ENCODE data around the gene BTBD9. TPM values are rescaled to one million over a fixed set of nuclear protein-coding genes. Genes with fewer than 3 reads are reported as not detected.

The BTBD9 gene
- total RNA-seq, 1 experiment from 2014 or later, result 8.9 TPM

GRCh38 chr6:38302081-38302480 is 337.6 kb downstream of the BTBD9 start:
- Histone ChIP-seq H2BK15ac (ENCODE audit: low read depth, low read length) (no peak overlapping the region), H3K79me1 (ENCODE audit: insufficient read depth, low read depth, low read length, poor library complexity, severe bottlenecking) (no peaks in the 10 kb centered on the region), H3K14ac (ENCODE audit: insufficient read depth, low read length) (no peak overlapping the region), H3K18ac (ENCODE audit: insufficient read length, low read depth, low read length) (no peak overlapping the region), H3K23me2 (ENCODE audit: insufficient read length, low read depth, low read length, poor library complexity, severe bottlenecking) (no peaks in the 10 kb centered on the region), H3K4me2 (ENCODE audit: insufficient read depth, insufficient read length, low read length) (no peak overlapping the region), H3T11ph (ENCODE audit: low read length) (no peak overlapping the region), H4K20me1 (ENCODE audit: control insufficient read depth, insufficient read depth, insufficient read length) (no peaks in the 10 kb centered on the region), H4K8ac (replicated peaks; ENCODE audit: insufficient read length, low read depth, low read length) (no peak overlapping the region), H3K27ac (ENCODE audit: insufficient read length, low read depth, low read length) (no peak overlapping the region), H3K27me3 (ENCODE audit: insufficient read depth, low read length) (no peaks in the 10 kb centered on the region), H3K9ac (ENCODE audit: extremely low read depth, insufficient read length, low read length) (no peak overlapping the region), H4K91ac (ENCODE audit: insufficient read length, low read depth, low read length) (no peak overlapping the region), H3K4ac (ENCODE audit: low read depth, low read length) (no peak overlapping the region), H2BK12ac (ENCODE audit: insufficient read length, low read depth, low read length) (no peak overlapping the region), H2AK5ac (ENCODE audit: insufficient read length, low read length) (no peak overlapping the region), H3K56ac (ENCODE audit: insufficient read length, low read depth, low read length) (no peak overlapping the region), H3K79me2 (ENCODE audit: insufficient read depth, low read length) (no peaks in the 10 kb centered on the region), H3K4me1 (ENCODE audit: insufficient read depth, low read length) (no peaks in the 10 kb centered on the region), H2BK20ac (ENCODE audit: low read depth, low read length, poor library complexity, severe bottlenecking) (no peak overlapping the region), H3K9me3 (ENCODE audit: control insufficient read depth, low read depth, low read length) (no peaks in the 10 kb centered on the region), H4K5ac (ENCODE audit: insufficient read length, low read depth, low read length) (no peak overlapping the region), H3K23ac (ENCODE audit: insufficient read length, low read depth, low read length) (no peak overlapping the region), H2BK120ac (ENCODE audit: low read depth, low read length, poor library complexity, severe bottlenecking) (no peak overlapping the region), H2BK5ac (ENCODE audit: insufficient read length, low read length) (no peak overlapping the region), H2AFZ (ENCODE audit: low read length) (no peak overlapping the region)
- WGBS (ENCODE audit: extremely low coverage, insufficient read length, low lambda C conversion rate), result no CpG with 5 or more reads among the region's 1 CpG
- Mint-ChIP-seq H3K9me3 (no peaks in the 10 kb centered on the region; a peak in 3 of 5 replicates), H3K4me1 (peaks cover 7 to 9% of the 10 kb centered on the region in 2 experiments), H3K27ac (peak overlapping the region in 2 of 3 experiments; percentile 0 to 8; a peak in 1 of 7 replicates), H3K36me3 (ENCODE audit: insufficient read depth in 1 of 3, low read depth in 3 of 3) (peaks cover 0 to 5% (median 0%) of the 10 kb centered on the region in 3 experiments; a peak in 1 of 7 replicates), H3K27me3 (ENCODE audit: low read depth) (no peaks in the 10 kb centered on the region), H3K4me3 (no peak overlapping the region)
- DNase-seq, result no peak
- no peak for TF ChIP-seq CTCF (conservative IDR thresholded peaks at IDR 0.05)

Data from H9 (cell line).